Kidney tubule cell (primary cell): ENCODE results near the gene RAD51B.

Source experiments
- DNase-seq: peaks from one replicate; pipeline ENCODE4 v3.0.0-alpha.2; 2018; ENCODE audit warnings: low spot score

RAD51B gene

DNA sequence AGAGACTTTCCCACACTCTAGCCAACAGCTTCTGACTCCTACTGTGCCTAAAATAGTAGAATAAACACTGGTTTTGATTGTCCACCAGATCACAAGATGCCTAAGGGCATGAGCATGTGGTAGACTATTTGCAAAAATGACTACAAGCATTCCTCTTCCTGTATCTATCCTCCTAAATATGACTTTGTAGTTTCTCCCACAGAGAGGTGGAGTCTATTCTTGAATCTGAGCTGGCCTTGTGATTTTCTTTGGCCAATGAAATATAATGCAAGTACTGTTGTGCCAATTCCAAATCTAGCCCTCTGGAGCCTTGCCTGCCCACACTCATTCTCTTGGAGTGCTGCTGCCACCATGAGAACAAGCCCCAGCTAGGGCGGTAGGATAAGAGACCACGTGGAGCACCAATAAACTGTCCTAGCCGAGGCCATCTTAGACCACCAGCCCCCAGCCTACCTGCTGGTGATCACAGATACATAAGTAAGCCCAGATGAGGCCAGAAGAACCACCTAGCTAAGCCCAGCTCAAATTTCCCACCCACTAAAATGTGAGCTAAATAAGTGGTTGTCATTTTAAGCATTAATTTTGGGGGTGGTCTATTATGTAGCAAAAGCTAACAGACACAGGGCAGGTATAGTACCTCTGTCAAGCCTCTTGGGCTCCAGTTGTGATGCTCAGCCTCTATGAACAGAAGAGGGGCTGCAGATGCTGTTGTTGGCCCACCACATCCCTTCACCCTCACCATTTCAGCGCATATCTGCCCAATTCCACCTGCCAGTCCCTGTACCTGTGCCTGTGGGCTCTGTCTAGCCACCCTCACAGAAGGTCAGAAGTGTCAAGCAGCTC, 955.4 kb downstream of the RAD51B start:
- peak; percentile 68 for DNase-seq

DNA sequence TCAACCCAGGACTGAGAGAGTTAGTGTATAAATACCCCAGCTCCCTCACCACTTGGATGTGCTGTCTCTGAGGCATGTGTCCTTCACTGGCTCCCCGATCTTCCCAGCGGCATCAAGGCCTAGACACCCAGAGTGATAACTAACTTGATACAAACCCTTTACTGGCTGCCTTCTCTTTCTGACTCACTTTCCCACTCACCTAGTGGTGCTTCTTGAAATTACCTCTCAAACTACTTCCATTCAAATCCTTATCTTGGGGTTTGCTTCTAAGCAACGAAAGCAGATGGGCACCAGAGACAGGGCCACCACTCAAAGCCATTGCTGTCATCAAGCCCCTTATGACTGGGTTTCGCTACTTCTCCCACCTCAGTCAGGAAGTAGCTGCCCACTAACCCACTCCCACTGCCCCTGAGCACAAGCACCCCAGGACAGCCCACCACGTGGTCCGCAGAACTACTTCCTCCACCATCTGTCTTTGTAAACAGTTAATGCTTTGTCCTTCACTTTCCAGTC, 956.1 kb downstream of the RAD51B start:
- no peak for DNase-seq

DNA sequence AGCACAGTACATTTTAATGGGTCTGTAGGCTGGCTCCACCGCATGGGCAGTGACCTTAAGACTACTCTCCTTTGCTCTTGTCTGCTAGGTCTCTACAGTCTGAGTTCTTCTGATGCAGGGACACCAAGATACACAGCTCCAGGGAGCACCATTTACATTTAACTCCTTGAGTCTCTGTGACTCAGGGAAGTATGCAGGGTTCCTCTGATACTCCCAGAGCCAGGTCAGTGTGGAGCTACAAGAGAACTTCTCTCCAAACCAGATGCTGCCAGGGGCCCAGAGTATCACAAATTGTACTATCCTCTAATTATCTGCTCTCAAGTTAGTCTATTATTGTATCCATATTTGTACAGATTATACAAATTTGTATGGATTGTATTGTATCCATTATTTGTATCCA, 958.1 kb downstream of the RAD51B start:
- DNase-seq, result no peak
